Measurements from ENCODE around the gene RASGRF2. TPM values are rescaled to one million over a fixed set of nuclear protein-coding genes. Genes with fewer than 3 reads are reported as not detected.

RASGRF2 gene
- total and polyA plus RNA-seq, 2 donors = 3.1 to 5.0 TPM

- H3K4me1 ChIP-seq (ENCODE audit: insufficient read depth) = no peaks in the 10 kb centered on the region
- 94% methylated on average over 2 of the region's 2 CpGs for WGBS
- H3K4me3 ChIP-seq (ENCODE audit: low read depth, low read length) = no peak overlapping the region
- H3K27ac ChIP-seq (ENCODE audit: low read depth) = no peak overlapping the region
- no peak for DNase-seq (ENCODE audit: extremely low spot score)
- H3K36me3 ChIP-seq (ENCODE audit: insufficient read depth) = no peaks in the 10 kb centered on the region
Observed at GRCh38 chr5:80933036-80933435, 27.1 kb upstream of the RASGRF2 start.

- Histone ChIP-seq H3K27ac (ENCODE audit: low read depth) (no peak overlapping the region), H3K4me3 (ENCODE audit: low read depth, low read length) (no peak overlapping the region), H3K36me3 (ENCODE audit: insufficient read depth) (no peaks in the 10 kb centered on the region), H3K4me1 (ENCODE audit: insufficient read depth) (no peaks in the 10 kb centered on the region)
- DNase-seq (ENCODE audit: extremely low spot score) = no peak
- WGBS = 95% methylated on average over 4 of the region's 4 CpGs
Observed at GRCh38 chr5:80934751-80935150, 25.4 kb upstream of the RASGRF2 start.

- no peaks in the 10 kb centered on the region for H3K4me1 ChIP-seq (ENCODE audit: insufficient read depth)
- H3K4me3 ChIP-seq (ENCODE audit: low read depth, low read length) = no peak overlapping the region
- WGBS = 73% methylated on average over 3 of the region's 3 CpGs
- H3K27ac ChIP-seq (ENCODE audit: low read depth) = no peak overlapping the region
- DNase-seq (ENCODE audit: extremely low spot score) = no peak
- no peaks in the 10 kb centered on the region for H3K36me3 ChIP-seq (ENCODE audit: insufficient read depth)
Observed at GRCh38 chr5:80935811-80936385, 24.3 kb upstream of the RASGRF2 start.

- no peak for DNase-seq (ENCODE audit: extremely low spot score)
- no peaks in the 10 kb centered on the region for H3K4me1 ChIP-seq (ENCODE audit: insufficient read depth)
- H3K4me3 ChIP-seq (ENCODE audit: low read depth, low read length) = no peak overlapping the region
- H3K27ac ChIP-seq (ENCODE audit: low read depth) = no peak overlapping the region
- no peaks in the 10 kb centered on the region for H3K36me3 ChIP-seq (ENCODE audit: insufficient read depth)
- 89% methylated on average over 3 of the region's 3 CpGs for WGBS
Observed at GRCh38 chr5:80936881-80937280, 23.3 kb upstream of the RASGRF2 start.

GRCh38 chr5:80937584-80938356 is 22.4 kb upstream of the RASGRF2 start:
- H3K36me3 ChIP-seq (ENCODE audit: insufficient read depth) = no peaks in the 10 kb centered on the region
- DNase-seq (ENCODE audit: extremely low spot score) = no peak
- H3K27ac ChIP-seq (ENCODE audit: low read depth) = no peak overlapping the region
- WGBS = 50% methylated on average over 9 of the region's 9 CpGs
- no peaks in the 10 kb centered on the region for H3K4me1 ChIP-seq (ENCODE audit: insufficient read depth)
- no peak overlapping the region for H3K4me3 ChIP-seq (ENCODE audit: low read depth, low read length)

- Histone ChIP-seq H3K36me3 (ENCODE audit: insufficient read depth) (no peaks in the 10 kb centered on the region), H3K27ac (ENCODE audit: low read depth) (no peak overlapping the region), H3K4me3 (ENCODE audit: low read depth, low read length) (no peak overlapping the region), H3K4me1 (ENCODE audit: insufficient read depth) (no peaks in the 10 kb centered on the region)
- WGBS = 100% methylated on average over 1 of the region's 1 CpG
- no peak for DNase-seq (ENCODE audit: extremely low spot score)
Observed at GRCh38 chr5:80941496-80941895, 18.7 kb upstream of the RASGRF2 start.

GRCh38 chr5:80951366-80951765 is 8.8 kb upstream of the RASGRF2 start:
- no peak overlapping the region for H3K4me3 ChIP-seq (ENCODE audit: low read depth, low read length)
- DNase-seq (ENCODE audit: extremely low spot score) = no peak
- H3K4me1 ChIP-seq (ENCODE audit: insufficient read depth) = no peaks in the 10 kb centered on the region
- H3K27ac ChIP-seq (ENCODE audit: low read depth) = no peak overlapping the region
- WGBS = 72% methylated on average over 5 of the region's 5 CpGs
- no peaks in the 10 kb centered on the region for H3K36me3 ChIP-seq (ENCODE audit: insufficient read depth)

- no peaks in the 10 kb centered on the region for H3K4me1 ChIP-seq (ENCODE audit: insufficient read depth)
- H3K27ac ChIP-seq (ENCODE audit: low read depth) = no peak overlapping the region
- no peak for DNase-seq (ENCODE audit: extremely low spot score)
- H3K36me3 ChIP-seq (ENCODE audit: insufficient read depth) = no peaks in the 10 kb centered on the region
- WGBS = 95% methylated on average over 5 of the region's 5 CpGs
- H3K4me3 ChIP-seq (ENCODE audit: low read depth, low read length) = no peak overlapping the region
Observed at GRCh38 chr5:80953587-80953986, 6.6 kb upstream of the RASGRF2 start.

- Histone ChIP-seq H3K4me1 (ENCODE audit: insufficient read depth) (no peaks in the 10 kb centered on the region), H3K4me3 (ENCODE audit: low read depth, low read length) (no peak overlapping the region), H3K36me3 (ENCODE audit: insufficient read depth) (no peaks in the 10 kb centered on the region), H3K27ac (ENCODE audit: low read depth) (no peak overlapping the region)
- no peak for DNase-seq (ENCODE audit: extremely low spot score)
- 88% methylated on average over 2 of the region's 2 CpGs for WGBS
Observed at GRCh38 chr5:80955082-80955590, 5.0 kb upstream of the RASGRF2 start.

- Histone ChIP-seq H3K36me3 (ENCODE audit: insufficient read depth) (no peaks in the 10 kb centered on the region), H3K4me1 (ENCODE audit: insufficient read depth) (no peaks in the 10 kb centered on the region), H3K4me3 (ENCODE audit: low read depth, low read length) (no peak overlapping the region), H3K27ac (ENCODE audit: low read depth) (no peak overlapping the region)
- 59% methylated on average over 7 of the region's 7 CpGs for WGBS
- no peak for DNase-seq (ENCODE audit: extremely low spot score)
Observed at GRCh38 chr5:80956272-80956671, 3.9 kb upstream of the RASGRF2 start.

GRCh38 chr5:80957031-80957761 is 3.0 kb upstream of the RASGRF2 start:
- Histone ChIP-seq H3K27ac (ENCODE audit: low read depth) (no peak overlapping the region), H3K4me3 (ENCODE audit: low read depth, low read length) (no peak overlapping the region), H3K36me3 (ENCODE audit: insufficient read depth) (no peaks in the 10 kb centered on the region), H3K4me1 (ENCODE audit: insufficient read depth) (no peaks in the 10 kb centered on the region)
- WGBS = 56% methylated on average over 6 of the region's 6 CpGs
- DNase-seq (ENCODE audit: extremely low spot score) = no peak

- WGBS = 79% methylated on average over 4 of the region's 4 CpGs
- Histone ChIP-seq H3K36me3 (ENCODE audit: insufficient read depth) (no peaks in the 10 kb centered on the region), H3K4me1 (ENCODE audit: insufficient read depth) (no peaks in the 10 kb centered on the region), H3K4me3 (ENCODE audit: low read depth, low read length) (no peak overlapping the region), H3K27ac (ENCODE audit: low read depth) (no peak overlapping the region)
- no peak for DNase-seq (ENCODE audit: extremely low spot score)
Observed at GRCh38 chr5:80958616-80959015, 1.5 kb upstream of the RASGRF2 start.

- WGBS = 79% methylated on average over 8 of the region's 8 CpGs
- no peak for DNase-seq (ENCODE audit: extremely low spot score)
- H3K4me1 ChIP-seq (ENCODE audit: insufficient read depth) = no peaks in the 10 kb centered on the region
- H3K4me3 ChIP-seq (ENCODE audit: low read depth, low read length) = no peak overlapping the region
- no peak overlapping the region for H3K27ac ChIP-seq (ENCODE audit: low read depth)
- H3K36me3 ChIP-seq (ENCODE audit: insufficient read depth) = no peaks in the 10 kb centered on the region
Observed at GRCh38 chr5:80959138-80959537, 1.0 kb upstream of the RASGRF2 start.
